COLO668 (cell line): Measurements from ENCODE around the gene GXYLT1.
"Not testable (repeated sequence)": the region's sequence is repeated elsewhere in the genome, so short reads cannot be mapped to it uniquely, and the experiment has no call there.

Experiments
- DNase-seq: peaks from one replicate; lab custom pipeline; 2025; ENCODE audit not compliant: unreplicated experiment; lab: John Stamatoyannopoulos, UW

The GXYLT1 gene

GRCh38 chr12:42103155-42103554 is 41.5 kb downstream of the GXYLT1 start:
- DNase-seq, result no peak

GRCh38 chr12:42102720-42103119 is 42.0 kb downstream of the GXYLT1 start:
- DNase-seq, result no peak

- no peak for DNase-seq
Measured at GRCh38 chr12:42099433-42099832, 45.2 kb downstream of the GXYLT1 start.

- no peak for DNase-seq
Measured at GRCh38 chr12:42097971-42098370, 46.7 kb downstream of the GXYLT1 start.

GRCh38 chr12:42094277-42094676 is 50.4 kb downstream of the GXYLT1 start:
- DNase-seq, result no peak

- DNase-seq, result no peak
Measured at GRCh38 chr12:42091769-42092168, 52.9 kb downstream of the GXYLT1 start.

GRCh38 chr12:42090899-42091298 is 53.8 kb downstream of the GXYLT1 start:
- no peak for DNase-seq

GRCh38 chr12:42086031-42086430 is 58.6 kb downstream of the GXYLT1 start:
- no peak for DNase-seq

GRCh38 chr12:42085594-42085993 is 59.1 kb downstream of the GXYLT1 start:
- DNase-seq, result no peak

- DNase-seq, result no peak
Measured at GRCh38 chr12:42084522-42084921, 60.2 kb downstream of the GXYLT1 start.

GRCh38 chr12:42076976-42077375 is 67.7 kb downstream of the GXYLT1 start:
- no peak for DNase-seq

GRCh38 chr12:42070036-42070435 is 74.6 kb downstream of the GXYLT1 start:
- DNase-seq, result no peak

- no peak for DNase-seq
Measured at GRCh38 chr12:42059127-42059526, 85.5 kb downstream of the GXYLT1 start.

- DNase-seq, result no peak
Measured at GRCh38 chr12:42056130-42056529, 88.5 kb downstream of the GXYLT1 start.

- DNase-seq, result no peak
Measured at GRCh38 chr12:42053456-42053855, 91.2 kb downstream of the GXYLT1 start.

GRCh38 chr12:42048980-42049379 is 95.7 kb downstream of the GXYLT1 start:
- DNase-seq, result not testable (repeated sequence)

- no peak for DNase-seq
Measured at GRCh38 chr12:42039577-42039976, 105.1 kb downstream of the GXYLT1 start.

GRCh38 chr12:42039176-42039575 is 105.5 kb downstream of the GXYLT1 start:
- DNase-seq, result no peak

GRCh38 chr12:42031847-42032564 is 112.7 kb downstream of the GXYLT1 start:
- DNase-seq, result no peak
